HepG2 (cell line): ENCODE results near the gene UFSP2.

Experiments used
- NCOA2 ChIP-seq: sonication (generic); formaldehyde crosslinking; IDR thresholded peaks from 2 replicates; pipeline ENCODE4 v1.8.0; 2022; ENCODE audit warnings: inconsistent platforms
- REST ChIP-seq, 2 experiments: IDR thresholded peaks; 2 replicates each; pipeline ENCODE4 v1.6.1; 2011 to 2012; ENCODE audit warnings: low read length in 2 of 2, borderline replicate concordance in 1 of 2, low read depth in 1 of 2, mild to moderate bottlenecking in 1 of 2, moderate library complexity in 1 of 2
- TCF12 ChIP-seq, 2 experiments: fragments of 450-650 bp in 1 of 2; sonication (generic) in 1 of 2; formaldehyde crosslinking in 1 of 2; IDR thresholded peaks; 2 replicates each; pipeline versions ENCODE4 v1.6.1 to v1.8.0; 2017 to 2022; ENCODE audit warnings: antibody characterized with exemption in 1 of 2, mild to moderate bottlenecking in 1 of 2, missing genetic modification reagents in 1 of 2, moderate library complexity in 1 of 2

DNA sequence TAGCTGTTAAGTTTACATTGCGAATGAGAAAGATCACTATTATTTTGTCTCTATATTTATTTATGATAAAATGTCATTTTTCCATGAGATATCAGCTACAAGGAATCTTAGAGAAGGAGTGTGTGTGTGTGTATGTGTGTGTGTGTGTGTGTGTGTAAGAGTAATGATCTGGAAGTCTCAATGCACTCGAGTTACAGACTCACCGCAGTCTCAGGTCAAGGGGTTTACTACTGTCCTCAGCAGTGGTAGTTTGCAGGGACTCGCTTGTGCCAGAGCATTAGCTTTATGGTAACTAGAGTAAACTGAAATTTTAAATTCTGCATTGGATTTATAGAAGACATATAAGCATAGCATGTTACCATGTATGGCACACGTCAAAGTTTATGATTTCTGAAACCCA lies 60.9 kb downstream of the UFSP2 start:
- no peak for TF ChIP-seq NCOA2 (CRISPR knock-in tag)
- no peak for TF ChIP-seq REST (IDR thresholded peaks at IDR 0.05; ENCODE audit: borderline replicate concordance in 1 of 2, low read depth in 1 of 2, low read length in 2 of 2)
- TF ChIP-seq TCF12 (IDR thresholded peaks at IDR 0.05): no peak
- TF ChIP-seq TCF12 (CRISPR knock-in tag; IDR thresholded peaks at IDR 0.05): no peak
